SK-N-MC (cell line): ENCODE data around the gene USP49.

ENCODE experiments used
- DNase-seq: peaks from one replicate; pipeline ENCODE4 v3.0.0-alpha.2; 2011; ENCODE audit warnings: low read depth, low spot score
- H3K27ac ChIP-seq: fragments of 200-600 bp; sonication (generic); 2 replicates; pipeline ENCODE4 v1.5.1; 2016; ENCODE audit warnings: mixed run types
- H3K36me3 ChIP-seq: fragments of 200-600 bp; sonication (generic); 2 replicates; pipeline ENCODE4 v1.6.1; 2017; ENCODE audit warnings: antibody characterized with exemption, low read length, mixed read lengths; ENCODE audit not compliant: insufficient read depth
- H3K4me3 ChIP-seq: fragments of 200-600 bp; sonication (generic); 2 replicates; pipeline ENCODE4 v1.5.1; 2016
- H3K9ac ChIP-seq: fragments of 200-600 bp; sonication (generic); 2 replicates; pipeline ENCODE4 v1.8.0; 2017; ENCODE audit warnings: mixed run types, mixed read lengths; ENCODE audit not compliant: insufficient read length
- H3K9me3 ChIP-seq: fragments of 200-600 bp; sonication (generic); 2 replicates; pipeline ENCODE4 v1.6.1; 2017; ENCODE audit warnings: low read depth, mild to moderate bottlenecking, antibody characterized with exemption, low read length, moderate library complexity, mixed read lengths
- EZH2 ChIP-seq: fragments of 200-600 bp; sonication (generic); IDR thresholded peaks from one replicate; pipeline ENCODE4 v1.6.1; 2017; ENCODE audit warnings: antibody characterized with exemption
- FOXP2 ChIP-seq: optimal IDR thresholded peaks from 2 replicates; pipeline ENCODE3; 2011; ENCODE audit warnings: mild to moderate bottlenecking, moderate library complexity; ENCODE audit not compliant: insufficient read depth; ENCODE audit errors: extremely low read length, control extremely low read depth
- POLR2AphosphoS5 ChIP-seq: IDR thresholded peaks from 2 replicates; pipeline ENCODE4 v1.6.1; 2012; ENCODE audit warnings: mild to moderate bottlenecking, low read depth, low read length, borderline replicate concordance

USP49 gene

DNA sequence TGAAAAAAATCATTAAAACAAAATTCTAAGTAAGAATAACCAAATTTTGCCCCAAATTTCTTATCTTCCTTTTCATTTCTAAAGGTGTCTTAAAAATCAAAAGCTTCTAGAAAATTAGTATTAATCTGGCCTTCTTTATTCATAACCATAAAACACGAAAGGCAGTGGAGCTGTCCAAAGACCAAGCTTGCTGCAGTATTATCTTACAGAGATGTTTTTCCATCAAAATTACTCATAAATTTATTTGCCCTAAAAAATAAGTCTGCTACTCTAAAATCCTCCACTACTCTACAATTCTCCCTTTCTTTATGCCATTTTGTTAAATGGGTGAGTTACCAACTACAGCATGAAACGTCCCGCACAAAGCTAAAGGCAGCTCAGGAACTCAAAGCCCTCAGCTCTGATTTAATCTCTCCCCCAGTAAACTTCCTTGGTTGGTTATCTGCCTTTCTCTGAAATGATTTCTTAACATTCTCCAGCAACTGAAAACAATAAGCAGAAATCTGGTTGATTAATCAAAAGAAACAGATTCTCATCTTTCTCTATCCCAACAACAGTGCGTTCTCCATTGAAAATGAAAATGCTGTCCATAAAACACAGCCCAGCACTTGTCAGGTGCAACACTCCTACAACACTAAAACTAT, 2.1 kb downstream of the USP49 start:
- H3K9me3 ChIP-seq = no peaks in the 10 kb centered on the region
- TF ChIP-seq EZH2 (no peak), POLR2AphosphoS5 (no peak), FOXP2 (no peak)
- no peaks in the 10 kb centered on the region for H3K36me3 ChIP-seq
- H3K9ac ChIP-seq = no peak overlapping the region
- H3K4me3 ChIP-seq = peak overlapping the region; percentile 83
- H3K27ac ChIP-seq = no peak overlapping the region
- no peak for DNase-seq

DNA sequence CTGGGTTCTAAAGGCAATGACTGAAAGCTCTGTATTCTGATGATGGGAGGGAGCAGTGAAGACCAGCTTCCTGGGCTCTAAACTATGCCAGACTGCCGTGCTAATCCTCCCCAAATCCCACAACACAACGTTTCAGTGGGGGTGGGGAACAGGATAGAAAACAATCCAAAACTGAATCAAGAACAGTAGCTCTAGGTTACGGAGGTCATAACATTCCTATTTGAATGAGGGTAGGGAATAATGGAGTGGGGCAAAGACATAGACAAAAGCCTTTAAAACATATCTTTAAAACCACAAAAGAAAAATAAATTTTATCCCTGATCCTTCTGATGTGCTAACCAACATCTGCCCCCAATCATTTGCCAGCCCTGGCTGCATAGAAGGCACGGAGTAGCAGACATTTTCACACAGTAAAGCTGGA, 7.8 kb downstream of the USP49 start:
- H3K36me3 ChIP-seq = no peaks in the 10 kb centered on the region
- H3K9me3 ChIP-seq = no peaks in the 10 kb centered on the region
- no peak overlapping the region for H3K27ac ChIP-seq
- no peak overlapping the region for H3K4me3 ChIP-seq
- TF ChIP-seq EZH2 (no peak), POLR2AphosphoS5 (no peak), FOXP2 (no peak)
- no peak for DNase-seq
- H3K9ac ChIP-seq = no peak overlapping the region

DNA sequence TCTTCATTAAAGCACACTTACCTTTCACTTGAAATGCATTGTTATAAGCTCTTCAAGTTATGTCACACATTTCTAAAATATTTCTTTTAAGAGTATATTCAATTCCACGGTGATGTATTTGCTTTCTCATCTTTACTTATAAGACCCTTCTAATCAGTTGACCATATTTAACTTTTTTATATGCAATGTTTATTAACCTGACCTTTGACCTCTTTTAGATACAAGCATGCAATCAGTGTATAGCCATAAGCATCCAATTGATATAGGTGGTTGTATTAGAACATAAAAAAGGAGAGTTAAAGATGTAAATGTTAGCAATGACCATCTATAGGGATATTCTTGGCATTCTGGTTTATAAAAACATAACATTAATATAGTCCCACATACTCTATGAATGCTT, 9.2 kb downstream of the USP49 start:
- TF ChIP-seq FOXP2 (no peak), EZH2 (no peak), POLR2AphosphoS5 (no peak)
- no peak for DNase-seq
- Histone ChIP-seq H3K9ac (no peak overlapping the region), H3K27ac (no peak overlapping the region), H3K9me3 (no peaks in the 10 kb centered on the region), H3K4me3 (no peak overlapping the region), H3K36me3 (no peaks in the 10 kb centered on the region)

DNA sequence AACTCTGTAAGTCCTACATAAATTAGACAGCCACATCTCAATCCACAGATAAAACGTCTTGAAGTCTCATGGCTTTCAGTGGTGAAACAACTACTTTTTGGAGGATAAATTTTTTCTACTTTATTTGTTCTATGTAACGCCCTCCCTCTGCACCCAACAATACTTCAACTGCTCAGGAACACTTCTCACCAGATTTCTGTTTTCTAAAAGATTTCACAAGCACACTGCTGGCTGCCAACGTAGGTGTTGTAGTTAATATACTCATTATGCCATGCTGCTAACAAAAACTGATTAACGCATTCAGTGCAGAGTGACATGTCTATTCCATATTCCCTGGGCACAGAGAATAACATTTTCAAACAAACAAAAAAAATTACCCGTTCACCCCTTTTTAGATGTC, 10.2 kb downstream of the USP49 start:
- no peak overlapping the region for H3K4me3 ChIP-seq
- no peaks in the 10 kb centered on the region for H3K36me3 ChIP-seq
- H3K9me3 ChIP-seq = no peaks in the 10 kb centered on the region
- no peak for DNase-seq
- TF ChIP-seq FOXP2 (no peak), POLR2AphosphoS5 (no peak), EZH2 (no peak)
- no peak overlapping the region for H3K9ac ChIP-seq
- H3K27ac ChIP-seq = no peak overlapping the region

DNA sequence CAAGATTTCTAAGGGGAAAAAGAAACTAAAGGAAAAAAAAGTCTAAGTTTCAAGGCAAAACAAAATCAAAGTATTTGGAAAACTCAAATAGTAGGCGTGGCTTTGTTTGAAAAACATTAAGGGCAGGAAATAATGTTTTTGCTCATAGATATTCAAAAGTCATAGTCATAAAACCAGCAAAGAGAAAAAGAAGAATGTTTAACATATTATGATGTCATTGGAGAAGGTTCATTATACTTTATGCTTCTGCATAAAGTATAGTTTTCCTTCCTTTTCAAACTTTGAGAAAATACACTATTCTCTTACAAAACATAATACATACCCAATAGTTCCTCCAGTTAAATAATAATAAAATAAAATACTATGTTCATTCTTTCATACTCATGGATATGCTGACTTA, 13.7 kb downstream of the USP49 start:
- H3K27ac ChIP-seq = no peak overlapping the region
- no peak overlapping the region for H3K4me3 ChIP-seq
- TF ChIP-seq EZH2 (no peak), POLR2AphosphoS5 (no peak), FOXP2 (no peak)
- no peak for DNase-seq
- H3K9ac ChIP-seq = no peak overlapping the region
- H3K9me3 ChIP-seq = no peaks in the 10 kb centered on the region
- H3K36me3 ChIP-seq = no peaks in the 10 kb centered on the region

DNA sequence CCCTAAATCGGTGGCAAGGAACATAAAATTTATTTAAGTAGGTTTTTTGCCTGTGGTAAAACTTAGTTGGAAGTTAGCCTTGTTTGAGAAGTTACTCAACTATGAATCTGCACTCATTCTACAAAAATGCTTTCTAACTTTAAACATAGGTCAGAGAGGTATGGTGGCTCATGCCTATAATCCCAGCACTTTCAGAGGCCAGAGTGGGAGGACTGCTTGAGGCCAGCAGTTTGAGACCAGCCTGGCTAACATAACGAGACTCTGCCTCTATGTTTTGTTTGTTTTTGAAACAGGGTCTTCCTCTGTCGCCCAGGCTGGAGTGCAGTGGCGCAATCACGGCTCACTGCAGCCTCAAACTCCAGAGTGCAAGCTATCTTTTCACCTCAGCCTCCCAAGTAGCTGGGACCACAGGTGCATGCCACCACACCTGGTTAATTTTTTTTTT, 16.2 kb downstream of the USP49 start:
- Histone ChIP-seq H3K9me3 (no peaks in the 10 kb centered on the region), H3K9ac (no peak overlapping the region), H3K36me3 (no peaks in the 10 kb centered on the region), H3K4me3 (no peak overlapping the region), H3K27ac (no peak overlapping the region)
- no peak for TF ChIP-seq FOXP2
- no peak for TF ChIP-seq EZH2
- no peak for DNase-seq

DNA sequence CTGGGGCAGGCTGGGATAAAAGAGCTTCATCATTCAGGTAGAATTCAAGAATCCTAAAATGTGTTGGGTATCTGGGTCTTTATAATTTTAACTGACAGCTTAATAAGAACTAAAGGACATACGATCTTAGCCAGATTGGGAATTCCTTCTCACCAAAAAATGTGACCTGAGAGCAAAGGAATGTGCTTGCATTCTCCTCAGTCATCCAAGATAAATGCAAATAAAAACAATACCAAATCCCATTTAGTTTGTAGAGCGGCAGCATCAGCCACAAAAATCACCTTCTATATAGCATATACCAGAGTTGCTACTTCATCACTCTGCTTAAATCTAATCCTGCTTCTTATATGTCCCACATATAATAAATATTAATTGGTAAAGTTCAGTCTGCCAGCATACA, 16.9 kb downstream of the USP49 start:
- Histone ChIP-seq H3K36me3 (no peaks in the 10 kb centered on the region), H3K9me3 (no peaks in the 10 kb centered on the region), H3K4me3 (no peak overlapping the region), H3K27ac (no peak overlapping the region), H3K9ac (no peak overlapping the region)
- TF ChIP-seq EZH2 (no peak), FOXP2 (no peak), POLR2AphosphoS5 (no peak)
- no peak for DNase-seq

DNA sequence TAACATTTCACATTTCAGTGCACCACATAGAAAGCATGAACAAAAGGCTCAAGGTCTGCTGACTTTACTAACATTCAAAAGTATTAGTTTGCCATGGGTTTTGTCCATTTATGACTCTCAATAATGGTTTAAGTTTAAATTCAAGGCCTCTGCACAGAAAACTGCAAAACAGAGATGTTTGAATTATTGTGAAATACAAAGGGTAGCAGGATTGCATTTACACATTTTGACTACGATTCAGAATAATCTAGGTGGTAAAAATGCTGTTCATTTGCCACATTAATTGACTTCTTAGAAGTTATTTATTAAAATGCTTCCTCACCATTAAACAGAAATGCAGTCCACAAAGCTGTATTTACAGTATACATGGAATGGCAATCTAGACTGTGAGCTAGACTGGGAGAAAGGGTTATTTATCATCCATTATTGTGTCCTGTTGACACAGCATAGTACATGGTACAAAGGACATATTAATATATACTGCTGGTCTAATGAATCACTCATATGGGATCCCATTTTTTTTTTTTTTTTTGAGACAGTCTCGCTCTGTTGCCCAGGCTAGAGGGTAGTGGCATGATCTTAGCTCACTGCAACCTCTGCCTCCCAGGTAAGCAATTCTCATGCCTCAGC, 18.0 kb downstream of the USP49 start:
- no peak overlapping the region for H3K4me3 ChIP-seq
- no peak overlapping the region for H3K9ac ChIP-seq
- no peak for DNase-seq
- H3K27ac ChIP-seq = no peak overlapping the region
- no peaks in the 10 kb centered on the region for H3K36me3 ChIP-seq
- TF ChIP-seq POLR2AphosphoS5 = no peak
- no peak for TF ChIP-seq FOXP2
- no peak for TF ChIP-seq EZH2
- H3K9me3 ChIP-seq = no peaks in the 10 kb centered on the region

DNA sequence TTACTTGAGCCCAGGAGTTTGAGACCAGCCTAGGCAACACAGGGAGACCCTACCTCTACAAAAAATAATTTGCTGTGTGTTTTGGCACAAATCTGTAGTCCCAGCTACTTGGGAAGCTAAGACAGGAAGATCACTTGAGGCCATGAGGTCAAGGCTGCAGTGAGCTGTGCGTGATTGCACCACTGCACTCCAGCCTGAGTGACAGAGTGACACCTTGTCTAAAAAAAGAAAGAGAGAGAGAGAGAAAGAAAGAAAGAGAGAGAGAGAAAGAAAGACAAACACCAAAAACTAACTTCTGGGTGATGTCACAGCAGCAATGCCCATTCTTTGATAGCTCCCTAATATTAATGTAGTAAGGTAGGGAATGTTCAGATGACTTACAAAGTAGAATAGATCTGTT, 20.4 kb downstream of the USP49 start:
- Histone ChIP-seq H3K9me3 (no peaks in the 10 kb centered on the region), H3K27ac (no peak overlapping the region), H3K4me3 (no peak overlapping the region), H3K9ac (no peak overlapping the region), H3K36me3 (no peaks in the 10 kb centered on the region)
- DNase-seq = no peak
- no peak for TF ChIP-seq POLR2AphosphoS5
- no peak for TF ChIP-seq EZH2
- no peak for TF ChIP-seq FOXP2
